ENCODE measurements around the gene FOXO1. TPM values are rescaled to one million over a fixed set of nuclear protein-coding genes. Genes with fewer than 3 reads are reported as not detected.

The FOXO1 gene
- total RNA-seq, 1 experiment from 2014 or later: 10.5 TPM

DNA sequence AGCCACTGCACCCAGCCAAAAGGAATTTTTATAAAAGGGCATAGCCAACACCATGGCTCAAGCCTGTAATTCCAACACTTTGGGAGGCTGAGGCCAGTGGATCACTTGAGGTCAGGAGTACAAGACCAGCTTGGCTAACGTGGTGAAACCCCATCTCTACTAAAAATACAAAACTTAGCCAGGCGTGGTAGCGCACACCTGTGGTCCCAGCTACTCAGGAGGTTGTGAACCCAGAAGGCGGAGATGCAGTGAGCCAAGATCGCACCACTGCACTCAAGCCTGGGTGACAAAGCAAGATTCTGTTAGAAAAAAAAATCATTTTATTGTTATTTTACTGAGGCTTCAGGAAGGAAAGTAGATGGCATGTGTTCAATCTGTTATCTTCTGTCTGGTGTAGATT, 31.3 kb upstream of the FOXO1 start:
- H3K27me3 ChIP-seq (ENCODE audit: insufficient read depth, low read depth): no peaks in the 10 kb centered on the region
- H3K36me3 ChIP-seq (ENCODE audit: low read depth): no peaks in the 10 kb centered on the region
- no peak for DNase-seq
- no peaks in the 10 kb centered on the region for H3K4me1 ChIP-seq (replicated peaks; ENCODE audit: insufficient read depth)
- TF ChIP-seq EZH2 (IDR thresholded peaks at IDR 0.05; ENCODE audit: low read depth): no peak
- TF ChIP-seq, protein P1, sequence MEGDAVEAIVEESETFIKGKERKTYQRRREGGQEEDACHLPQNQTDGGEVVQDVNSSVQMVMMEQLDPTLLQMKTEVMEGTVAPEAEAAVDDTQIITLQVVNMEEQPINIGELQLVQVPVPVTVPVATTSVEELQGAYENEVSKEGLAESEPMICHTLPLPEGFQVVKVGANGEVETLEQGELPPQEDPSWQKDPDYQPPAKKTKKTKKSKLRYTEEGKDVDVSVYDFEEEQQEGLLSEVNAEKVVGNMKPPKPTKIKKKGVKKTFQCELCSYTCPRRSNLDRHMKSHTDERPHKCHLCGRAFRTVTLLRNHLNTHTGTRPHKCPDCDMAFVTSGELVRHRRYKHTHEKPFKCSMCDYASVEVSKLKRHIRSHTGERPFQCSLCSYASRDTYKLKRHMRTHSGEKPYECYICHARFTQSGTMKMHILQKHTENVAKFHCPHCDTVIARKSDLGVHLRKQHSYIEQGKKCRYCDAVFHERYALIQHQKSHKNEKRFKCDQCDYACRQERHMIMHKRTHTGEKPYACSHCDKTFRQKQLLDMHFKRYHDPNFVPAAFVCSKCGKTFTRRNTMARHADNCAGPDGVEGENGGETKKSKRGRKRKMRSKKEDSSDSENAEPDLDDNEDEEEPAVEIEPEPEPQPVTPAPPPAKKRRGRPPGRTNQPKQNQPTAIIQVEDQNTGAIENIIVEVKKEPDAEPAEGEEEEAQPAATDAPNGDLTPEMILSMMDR (conservative IDR thresholded peaks at IDR 0.05): no peak
- intact Hi-C loops (cut with micrococcal nuclease; ENCODE audit: unreplicated experiment): no loop called here
- ChIA-PET CTCF (no interaction called here), POLR2A (ENCODE audit: unreplicated experiment) (interaction anchor here (0.6 kb wide), 1 partner anchor 932 kb away, joined by 7 read pairs; no protein-coding TSS in a partner anchor)
- no peak overlapping the region for H3K4me3 ChIP-seq
- no peak overlapping the region for H3K27ac ChIP-seq
- H3F3A ChIP-seq (ENCODE audit: insufficient read depth, low read depth): no peaks in the 10 kb centered on the region; the same call in 1 of the 2 replicates
- no peaks in the 10 kb centered on the region for H4K20me1 ChIP-seq (ENCODE audit: insufficient read depth)
- no peaks in the 10 kb centered on the region for H3K9me2 ChIP-seq (ENCODE audit: insufficient read depth)
- H3K79me2 ChIP-seq (ENCODE audit: low read depth): no peaks in the 10 kb centered on the region
- no peak overlapping the region for H3K4me2 ChIP-seq
- BruUV-seq (replicated peaks): no TSS peak
- H3K9me3 ChIP-seq (ENCODE audit: insufficient read depth, low read depth): no peaks in the 10 kb centered on the region
- no peak overlapping the region for H2AFZ ChIP-seq

DNA sequence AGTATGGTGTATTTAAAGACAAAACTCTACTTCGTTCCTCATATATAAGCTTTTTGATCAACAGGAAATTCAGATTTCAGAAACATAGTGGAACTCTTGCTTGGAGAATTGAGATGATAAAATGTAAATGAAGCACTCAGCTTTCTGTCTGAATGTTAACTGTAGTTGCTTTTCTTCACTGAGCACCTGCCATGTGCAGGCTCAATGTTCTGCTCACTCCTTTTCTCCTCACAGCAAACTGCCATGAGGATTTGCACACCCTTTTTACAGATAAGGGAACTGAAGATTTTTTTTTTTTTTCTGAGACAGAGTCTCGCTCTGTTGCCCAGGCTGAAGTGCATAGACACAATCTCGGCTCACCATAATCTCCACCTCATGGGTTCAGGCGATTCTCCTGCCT, 28.0 kb upstream of the FOXO1 start:
- POLR2A ChIA-PET (ENCODE audit: unreplicated experiment): no interaction called here
- CTCF ChIA-PET: no interaction called here

DNA sequence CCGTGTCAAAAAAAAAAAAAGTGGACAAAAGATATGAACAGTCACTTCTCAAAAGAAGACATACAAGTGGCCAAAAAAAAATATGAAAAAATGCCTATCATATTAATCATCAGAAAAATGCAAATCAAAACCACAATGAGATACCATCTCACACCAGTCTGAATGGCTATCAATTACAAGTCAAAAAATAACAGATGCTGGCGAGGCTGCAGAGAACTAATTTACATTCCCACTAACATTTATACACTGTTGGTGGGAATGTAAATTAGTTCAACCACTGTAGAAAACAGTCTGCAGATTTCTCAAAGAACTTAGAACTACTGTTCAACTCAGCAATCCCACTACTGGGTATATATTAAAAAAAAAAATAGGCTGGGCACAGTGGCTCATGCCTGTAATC, 26.5 kb upstream of the FOXO1 start:
- POLR2A ChIA-PET (ENCODE audit: unreplicated experiment): interaction anchor here (0.7 kb wide), 1 partner anchor 596 kb away, joined by 5 read pairs; no protein-coding TSS in a partner anchor
- Histone ChIP-seq H3K4me1 (replicated peaks; ENCODE audit: insufficient read depth) (no peaks in the 10 kb centered on the region), H3K4me2 (no peak overlapping the region), H3K27me3 (ENCODE audit: insufficient read depth, low read depth) (no peaks in the 10 kb centered on the region), H4K20me1 (ENCODE audit: insufficient read depth) (no peaks in the 10 kb centered on the region), H3K27ac (no peak overlapping the region), H3K9me3 (ENCODE audit: insufficient read depth, low read depth) (no peaks in the 10 kb centered on the region), H3F3A (ENCODE audit: insufficient read depth, low read depth) (no peaks in the 10 kb centered on the region; the same call in 1 of the 2 replicates), H3K79me2 (ENCODE audit: low read depth) (no peaks in the 10 kb centered on the region), H3K36me3 (ENCODE audit: low read depth) (no peaks in the 10 kb centered on the region), H2AFZ (no peak overlapping the region), H3K9me2 (ENCODE audit: insufficient read depth) (no peaks in the 10 kb centered on the region), H3K4me3 (no peak overlapping the region)
- no peak for TF ChIP-seq EZH2 (IDR thresholded peaks at IDR 0.05; ENCODE audit: low read depth)
- TF ChIP-seq, protein P1 (conservative IDR thresholded peaks at IDR 0.05): no peak
- no TSS peak for BruUV-seq (replicated peaks)
- peak; percentile 11 to 70 for DNase-seq
- intact Hi-C loops (cut with micrococcal nuclease; ENCODE audit: unreplicated experiment): no loop called here
- CTCF ChIA-PET: no interaction called here

More for the DNA sequence above, 28.0 kb upstream of the FOXO1 start:
- no peaks in the 10 kb centered on the region for H3K36me3 ChIP-seq (ENCODE audit: low read depth)
- no peak overlapping the region for H3K4me2 ChIP-seq
- no peaks in the 10 kb centered on the region for H4K20me1 ChIP-seq (ENCODE audit: insufficient read depth)
- H2AFZ ChIP-seq: no peak overlapping the region
- no peaks in the 10 kb centered on the region for H3K9me2 ChIP-seq (ENCODE audit: insufficient read depth)
- H3K4me1 ChIP-seq (replicated peaks; ENCODE audit: insufficient read depth): no peaks in the 10 kb centered on the region
- no peak overlapping the region for H3K4me3 ChIP-seq
- H3K27ac ChIP-seq: no peak overlapping the region
- intact Hi-C loops (cut with micrococcal nuclease; ENCODE audit: unreplicated experiment): no loop called here
- no peaks in the 10 kb centered on the region; the same call in 1 of the 2 replicates for H3F3A ChIP-seq (ENCODE audit: insufficient read depth, low read depth)
- TF ChIP-seq, protein P1 (conservative IDR thresholded peaks at IDR 0.05): no peak
- TF ChIP-seq EZH2 (IDR thresholded peaks at IDR 0.05; ENCODE audit: low read depth): no peak
- BruUV-seq (replicated peaks): no TSS peak
- no peaks in the 10 kb centered on the region for H3K27me3 ChIP-seq (ENCODE audit: insufficient read depth, low read depth)
- no peaks in the 10 kb centered on the region for H3K79me2 ChIP-seq (ENCODE audit: low read depth)
- DNase-seq: no peak
- H3K9me3 ChIP-seq (ENCODE audit: insufficient read depth, low read depth): no peaks in the 10 kb centered on the region
